SK-N-SH treated with all-trans-retinoic acid at 6 μM for 48 hours (cell line): Measurements from ENCODE around the gene PCDHGB5.

Experiments
- ARNTL ChIP-seq: fragments of 450-650 bp; formaldehyde crosslinking; IDR thresholded peaks from 2 replicates; pipeline ENCODE4 v1.5.0; 2020; ENCODE audit warnings: low read depth, mild to moderate bottlenecking, moderate library complexity, borderline replicate concordance
- GLIS3 ChIP-seq: fragments of 250-450 bp; sonication (Bioruptor Pico); IDR thresholded peaks from 2 replicates; pipeline ENCODE4 v1.5.0; 2020; ENCODE audit warnings: mild to moderate bottlenecking, moderate library complexity
- RARB ChIP-seq: fragments of 250-450 bp; sonication (Bioruptor Pico); IDR thresholded peaks from 2 replicates; pipeline ENCODE4 v1.8.0; 2021; ENCODE audit warnings: mild to moderate bottlenecking, moderate library complexity
- TOX ChIP-seq: fragments of 250-450 bp; sonication (Bioruptor Pico); IDR thresholded peaks from 2 replicates; pipeline ENCODE4 v1.8.0; 2021; ENCODE audit warnings: mild to moderate bottlenecking, moderate library complexity, borderline replicate concordance
- ZFP3 ChIP-seq: fragments of 250-450 bp; sonication (Bioruptor Pico); IDR thresholded peaks from 2 replicates; pipeline ENCODE4 v1.5.0; 2020; ENCODE audit warnings: mild to moderate bottlenecking, moderate library complexity
- ZFP30 ChIP-seq: fragments of 450-650 bp; formaldehyde crosslinking; IDR thresholded peaks from 2 replicates; pipeline ENCODE4 v1.5.0; 2022; ENCODE audit warnings: mild to moderate bottlenecking, moderate library complexity
- TF ChIP-seq, protein P1 (sequence below): fragments of 250-450 bp; sonication (Bioruptor Pico); IDR thresholded peaks from 2 replicates; pipeline ENCODE4 v1.5.1; 2021; ENCODE audit warnings: mild to moderate bottlenecking, moderate library complexity
- TF ChIP-seq, protein P2 (sequence below): fragments of 250-450 bp; sonication (Bioruptor Pico); IDR thresholded peaks from 2 replicates; pipeline ENCODE4 v1.8.0; 2021; ENCODE audit warnings: low read depth, mild to moderate bottlenecking, moderate library complexity, borderline replicate concordance
- TF ChIP-seq, protein P3 (sequence below): fragments of 250-450 bp; sonication (Bioruptor Pico); IDR thresholded peaks from 2 replicates; pipeline ENCODE4 v1.5.0; 2020; ENCODE audit warnings: mild to moderate bottlenecking, moderate library complexity
- TF ChIP-seq, protein P4 (sequence below): fragments of 250-450 bp; sonication (Bioruptor Pico); IDR thresholded peaks from 2 replicates; pipeline ENCODE4 v1.8.0; 2020; ENCODE audit warnings: mild to moderate bottlenecking, moderate library complexity, borderline replicate concordance
- TF ChIP-seq, protein P5 (sequence below): fragments of 250-450 bp; sonication (Bioruptor Pico); IDR thresholded peaks from 2 replicates; pipeline ENCODE4 v1.5.1; 2020; ENCODE audit warnings: low read depth, mild to moderate bottlenecking, moderate library complexity

DNA sequence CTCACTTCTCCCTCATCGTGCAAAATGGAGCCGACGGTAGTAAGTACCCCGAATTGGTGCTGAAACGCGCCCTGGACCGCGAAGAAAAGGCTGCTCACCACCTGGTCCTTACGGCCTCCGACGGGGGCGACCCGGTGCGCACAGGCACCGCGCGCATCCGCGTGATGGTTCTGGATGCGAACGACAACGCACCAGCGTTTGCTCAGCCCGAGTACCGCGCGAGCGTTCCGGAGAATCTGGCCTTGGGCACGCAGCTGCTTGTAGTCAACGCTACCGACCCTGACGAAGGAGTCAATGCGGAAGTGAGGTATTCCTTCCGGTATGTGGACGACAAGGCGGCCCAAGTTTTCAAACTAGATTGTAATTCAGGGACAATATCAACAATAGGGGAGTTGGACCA lies 33.5 kb downstream of the PCDHGB5 start:
- TF ChIP-seq, protein P1, sequence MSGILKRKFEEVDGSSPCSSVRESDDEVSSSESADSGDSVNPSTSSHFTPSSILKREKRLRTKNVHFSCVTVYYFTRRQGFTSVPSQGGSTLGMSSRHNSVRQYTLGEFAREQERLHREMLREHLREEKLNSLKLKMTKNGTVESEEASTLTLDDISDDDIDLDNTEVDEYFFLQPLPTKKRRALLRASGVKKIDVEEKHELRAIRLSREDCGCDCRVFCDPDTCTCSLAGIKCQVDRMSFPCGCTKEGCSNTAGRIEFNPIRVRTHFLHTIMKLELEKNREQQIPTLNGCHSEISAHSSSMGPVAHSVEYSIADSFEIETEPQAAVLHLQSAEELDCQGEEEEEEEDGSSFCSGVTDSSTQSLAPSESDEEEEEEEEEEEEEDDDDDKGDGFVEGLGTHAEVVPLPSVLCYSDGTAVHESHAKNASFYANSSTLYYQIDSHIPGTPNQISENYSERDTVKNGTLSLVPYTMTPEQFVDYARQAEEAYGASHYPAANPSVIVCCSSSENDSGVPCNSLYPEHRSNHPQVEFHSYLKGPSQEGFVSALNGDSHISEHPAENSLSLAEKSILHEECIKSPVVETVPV = no peak
- TF ChIP-seq RARB (CRISPR knock-in tag) (no peak), GLIS3 (CRISPR knock-in tag) (no peak), ZFP30 (CRISPR knock-in tag) (no peak), ARNTL (CRISPR knock-in tag) (no peak), TOX (no peak), ZFP3 (no peak)
- TF ChIP-seq, protein P2, sequence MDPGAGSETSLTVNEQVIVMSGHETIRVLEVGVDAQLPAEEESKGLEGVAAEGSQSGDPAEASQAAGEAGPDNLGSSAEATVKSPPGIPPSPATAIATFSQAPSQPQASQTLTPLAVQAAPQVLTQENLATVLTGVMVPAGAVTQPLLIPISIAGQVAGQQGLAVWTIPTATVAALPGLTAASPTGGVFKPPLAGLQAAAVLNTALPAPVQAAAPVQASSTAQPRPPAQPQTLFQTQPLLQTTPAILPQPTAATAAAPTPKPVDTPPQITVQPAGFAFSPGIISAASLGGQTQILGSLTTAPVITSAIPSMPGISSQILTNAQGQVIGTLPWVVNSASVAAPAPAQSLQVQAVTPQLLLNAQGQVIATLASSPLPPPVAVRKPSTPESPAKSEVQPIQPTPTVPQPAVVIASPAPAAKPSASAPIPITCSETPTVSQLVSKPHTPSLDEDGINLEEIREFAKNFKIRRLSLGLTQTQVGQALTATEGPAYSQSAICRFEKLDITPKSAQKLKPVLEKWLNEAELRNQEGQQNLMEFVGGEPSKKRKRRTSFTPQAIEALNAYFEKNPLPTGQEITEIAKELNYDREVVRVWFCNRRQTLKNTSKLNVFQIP (CRISPR knock-in tag) = no peak
- TF ChIP-seq, protein P3, sequence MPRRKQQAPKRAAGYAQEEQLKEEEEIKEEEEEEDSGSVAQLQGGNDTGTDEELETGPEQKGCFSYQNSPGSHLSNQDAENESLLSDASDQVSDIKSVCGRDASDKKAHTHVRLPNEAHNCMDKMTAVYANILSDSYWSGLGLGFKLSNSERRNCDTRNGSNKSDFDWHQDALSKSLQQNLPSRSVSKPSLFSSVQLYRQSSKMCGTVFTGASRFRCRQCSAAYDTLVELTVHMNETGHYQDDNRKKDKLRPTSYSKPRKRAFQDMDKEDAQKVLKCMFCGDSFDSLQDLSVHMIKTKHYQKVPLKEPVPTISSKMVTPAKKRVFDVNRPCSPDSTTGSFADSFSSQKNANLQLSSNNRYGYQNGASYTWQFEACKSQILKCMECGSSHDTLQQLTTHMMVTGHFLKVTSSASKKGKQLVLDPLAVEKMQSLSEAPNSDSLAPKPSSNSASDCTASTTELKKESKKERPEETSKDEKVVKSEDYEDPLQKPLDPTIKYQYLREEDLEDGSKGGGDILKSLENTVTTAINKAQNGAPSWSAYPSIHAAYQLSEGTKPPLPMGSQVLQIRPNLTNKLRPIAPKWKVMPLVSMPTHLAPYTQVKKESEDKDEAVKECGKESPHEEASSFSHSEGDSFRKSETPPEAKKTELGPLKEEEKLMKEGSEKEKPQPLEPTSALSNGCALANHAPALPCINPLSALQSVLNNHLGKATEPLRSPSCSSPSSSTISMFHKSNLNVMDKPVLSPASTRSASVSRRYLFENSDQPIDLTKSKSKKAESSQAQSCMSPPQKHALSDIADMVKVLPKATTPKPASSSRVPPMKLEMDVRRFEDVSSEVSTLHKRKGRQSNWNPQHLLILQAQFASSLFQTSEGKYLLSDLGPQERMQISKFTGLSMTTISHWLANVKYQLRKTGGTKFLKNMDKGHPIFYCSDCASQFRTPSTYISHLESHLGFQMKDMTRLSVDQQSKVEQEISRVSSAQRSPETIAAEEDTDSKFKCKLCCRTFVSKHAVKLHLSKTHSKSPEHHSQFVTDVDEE (CRISPR knock-in tag) = no peak
- TF ChIP-seq, protein P4, sequence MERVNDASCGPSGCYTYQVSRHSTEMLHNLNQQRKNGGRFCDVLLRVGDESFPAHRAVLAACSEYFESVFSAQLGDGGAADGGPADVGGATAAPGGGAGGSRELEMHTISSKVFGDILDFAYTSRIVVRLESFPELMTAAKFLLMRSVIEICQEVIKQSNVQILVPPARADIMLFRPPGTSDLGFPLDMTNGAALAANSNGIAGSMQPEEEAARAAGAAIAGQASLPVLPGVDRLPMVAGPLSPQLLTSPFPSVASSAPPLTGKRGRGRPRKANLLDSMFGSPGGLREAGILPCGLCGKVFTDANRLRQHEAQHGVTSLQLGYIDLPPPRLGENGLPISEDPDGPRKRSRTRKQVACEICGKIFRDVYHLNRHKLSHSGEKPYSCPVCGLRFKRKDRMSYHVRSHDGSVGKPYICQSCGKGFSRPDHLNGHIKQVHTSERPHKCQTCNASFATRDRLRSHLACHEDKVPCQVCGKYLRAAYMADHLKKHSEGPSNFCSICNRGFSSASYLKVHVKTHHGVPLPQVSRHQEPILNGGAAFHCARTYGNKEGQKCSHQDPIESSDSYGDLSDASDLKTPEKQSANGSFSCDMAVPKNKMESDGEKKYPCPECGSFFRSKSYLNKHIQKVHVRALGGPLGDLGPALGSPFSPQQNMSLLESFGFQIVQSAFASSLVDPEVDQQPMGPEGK (CRISPR knock-in tag) = no peak
- TF ChIP-seq, protein P5, sequence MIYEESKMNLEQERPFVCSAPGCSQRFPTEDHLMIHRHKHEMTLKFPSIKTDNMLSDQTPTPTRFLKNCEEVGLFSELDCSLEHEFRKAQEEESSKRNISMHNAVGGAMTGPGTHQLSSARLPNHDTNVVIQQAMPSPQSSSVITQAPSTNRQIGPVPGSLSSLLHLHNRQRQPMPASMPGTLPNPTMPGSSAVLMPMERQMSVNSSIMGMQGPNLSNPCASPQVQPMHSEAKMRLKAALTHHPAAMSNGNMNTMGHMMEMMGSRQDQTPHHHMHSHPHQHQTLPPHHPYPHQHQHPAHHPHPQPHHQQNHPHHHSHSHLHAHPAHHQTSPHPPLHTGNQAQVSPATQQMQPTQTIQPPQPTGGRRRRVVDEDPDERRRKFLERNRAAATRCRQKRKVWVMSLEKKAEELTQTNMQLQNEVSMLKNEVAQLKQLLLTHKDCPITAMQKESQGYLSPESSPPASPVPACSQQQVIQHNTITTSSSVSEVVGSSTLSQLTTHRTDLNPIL (CRISPR knock-in tag) = no peak
